Measurements from ENCODE around the gene PAM.

The PAM gene

GRCh38 chr5:102800427-102800826 is 45.3 kb downstream of the PAM start:
- TF ChIP-seq YY1 (IDR thresholded peaks at IDR 0.05; ENCODE audit: insufficient read depth, insufficient read length): no peak
- TF ChIP-seq ZNF274 (IDR thresholded peaks at IDR 0.05; ENCODE audit: low read depth, low read length): no peak
- no peak for TF ChIP-seq SUZ12 (IDR thresholded peaks at IDR 0.05; ENCODE audit: extremely low read depth, insufficient read depth, insufficient read length)
- Histone ChIP-seq H3K9ac (ENCODE audit: insufficient read length, low read depth) (no peak overlapping the region), H3K36me3 (ENCODE audit: insufficient read depth, insufficient read length, low read length) (no peaks in the 10 kb centered on the region), H3K4me1 (ENCODE audit: insufficient read depth, insufficient read length) (no peaks in the 10 kb centered on the region), H3K9me3 (ENCODE audit: insufficient read depth, low read length) (no peaks in the 10 kb centered on the region), H3K27me3 (ENCODE audit: insufficient read depth, insufficient read length) (no peaks in the 10 kb centered on the region), H3K4me3 (ENCODE audit: insufficient read length, low read depth) (no peak overlapping the region)
- DNase-seq (ENCODE audit: low read depth, low spot score): no peak

GRCh38 chr5:102801371-102801770 is 46.3 kb downstream of the PAM start:
- H3K4me3 ChIP-seq (ENCODE audit: insufficient read length, low read depth): no peak overlapping the region
- H3K4me1 ChIP-seq (ENCODE audit: insufficient read depth, insufficient read length): no peaks in the 10 kb centered on the region
- no peaks in the 10 kb centered on the region for H3K9me3 ChIP-seq (ENCODE audit: insufficient read depth, low read length)
- no peak overlapping the region for H3K9ac ChIP-seq (ENCODE audit: insufficient read length, low read depth)
- no peaks in the 10 kb centered on the region for H3K36me3 ChIP-seq (ENCODE audit: insufficient read depth, insufficient read length, low read length)
- no peak for DNase-seq (ENCODE audit: low read depth, low spot score)
- no peak for TF ChIP-seq ZNF274 (IDR thresholded peaks at IDR 0.05; ENCODE audit: low read depth, low read length)
- no peak for TF ChIP-seq YY1 (IDR thresholded peaks at IDR 0.05; ENCODE audit: insufficient read depth, insufficient read length)
- no peak for TF ChIP-seq SUZ12 (IDR thresholded peaks at IDR 0.05; ENCODE audit: extremely low read depth, insufficient read depth, insufficient read length)
- no peaks in the 10 kb centered on the region for H3K27me3 ChIP-seq (ENCODE audit: insufficient read depth, insufficient read length)

- Histone ChIP-seq H3K9ac (ENCODE audit: insufficient read length, low read depth) (no peak overlapping the region), H3K36me3 (ENCODE audit: insufficient read depth, insufficient read length, low read length) (no peaks in the 10 kb centered on the region), H3K27me3 (ENCODE audit: insufficient read depth, insufficient read length) (no peaks in the 10 kb centered on the region), H3K4me3 (ENCODE audit: insufficient read length, low read depth) (no peak overlapping the region), H3K4me1 (ENCODE audit: insufficient read depth, insufficient read length) (no peaks in the 10 kb centered on the region), H3K9me3 (ENCODE audit: insufficient read depth, low read length) (no peaks in the 10 kb centered on the region)
- DNase-seq (ENCODE audit: low read depth, low spot score): no peak
- TF ChIP-seq SUZ12 (IDR thresholded peaks at IDR 0.05; ENCODE audit: extremely low read depth, insufficient read depth, insufficient read length): no peak
- TF ChIP-seq YY1 (IDR thresholded peaks at IDR 0.05; ENCODE audit: insufficient read depth, insufficient read length): no peak
- TF ChIP-seq ZNF274 (IDR thresholded peaks at IDR 0.05; ENCODE audit: low read depth, low read length): no peak
These were observed 47.8 kb downstream of the PAM start for GRCh38 chr5:102802708-102803458.

- Histone ChIP-seq H3K27me3 (ENCODE audit: insufficient read depth, insufficient read length) (no peaks in the 10 kb centered on the region), H3K9ac (ENCODE audit: insufficient read length, low read depth) (no peak overlapping the region), H3K9me3 (ENCODE audit: insufficient read depth, low read length) (no peaks in the 10 kb centered on the region), H3K4me1 (ENCODE audit: insufficient read depth, insufficient read length) (no peaks in the 10 kb centered on the region), H3K36me3 (ENCODE audit: insufficient read depth, insufficient read length, low read length) (no peaks in the 10 kb centered on the region), H3K4me3 (ENCODE audit: insufficient read length, low read depth) (no peak overlapping the region)
- TF ChIP-seq YY1 (IDR thresholded peaks at IDR 0.05; ENCODE audit: insufficient read depth, insufficient read length) (no peak), SUZ12 (IDR thresholded peaks at IDR 0.05; ENCODE audit: extremely low read depth, insufficient read depth, insufficient read length) (no peak), ZNF274 (IDR thresholded peaks at IDR 0.05; ENCODE audit: low read depth, low read length) (no peak)
- DNase-seq (ENCODE audit: low read depth, low spot score): peak; percentile 35
These were observed 52.9 kb downstream of the PAM start for GRCh38 chr5:102807878-102808502.

GRCh38 chr5:102809033-102809432 is 53.9 kb downstream of the PAM start:
- no peak for TF ChIP-seq SUZ12 (IDR thresholded peaks at IDR 0.05; ENCODE audit: extremely low read depth, insufficient read depth, insufficient read length)
- TF ChIP-seq ZNF274 (IDR thresholded peaks at IDR 0.05; ENCODE audit: low read depth, low read length): no peak
- no peak for TF ChIP-seq YY1 (IDR thresholded peaks at IDR 0.05; ENCODE audit: insufficient read depth, insufficient read length)
- no peak overlapping the region for H3K4me3 ChIP-seq (ENCODE audit: insufficient read length, low read depth)
- H3K4me1 ChIP-seq (ENCODE audit: insufficient read depth, insufficient read length): no peaks in the 10 kb centered on the region
- no peak for DNase-seq (ENCODE audit: low read depth, low spot score)
- H3K9ac ChIP-seq (ENCODE audit: insufficient read length, low read depth): no peak overlapping the region
- H3K27me3 ChIP-seq (ENCODE audit: insufficient read depth, insufficient read length): no peaks in the 10 kb centered on the region
- H3K9me3 ChIP-seq (ENCODE audit: insufficient read depth, low read length): no peaks in the 10 kb centered on the region
- no peaks in the 10 kb centered on the region for H3K36me3 ChIP-seq (ENCODE audit: insufficient read depth, insufficient read length, low read length)

- TF ChIP-seq SUZ12 (IDR thresholded peaks at IDR 0.05; ENCODE audit: extremely low read depth, insufficient read depth, insufficient read length) (no peak), YY1 (IDR thresholded peaks at IDR 0.05; ENCODE audit: insufficient read depth, insufficient read length) (no peak), ZNF274 (IDR thresholded peaks at IDR 0.05; ENCODE audit: low read depth, low read length) (no peak)
- Histone ChIP-seq H3K36me3 (ENCODE audit: insufficient read depth, insufficient read length, low read length) (no peaks in the 10 kb centered on the region), H3K9me3 (ENCODE audit: insufficient read depth, low read length) (no peaks in the 10 kb centered on the region), H3K4me3 (ENCODE audit: insufficient read length, low read depth) (no peak overlapping the region), H3K4me1 (ENCODE audit: insufficient read depth, insufficient read length) (no peaks in the 10 kb centered on the region), H3K9ac (ENCODE audit: insufficient read length, low read depth) (no peak overlapping the region), H3K27me3 (ENCODE audit: insufficient read depth, insufficient read length) (no peaks in the 10 kb centered on the region)
- DNase-seq (ENCODE audit: low read depth, low spot score): no peak
These were observed 56.9 kb downstream of the PAM start for GRCh38 chr5:102811972-102812371.

DNA sequence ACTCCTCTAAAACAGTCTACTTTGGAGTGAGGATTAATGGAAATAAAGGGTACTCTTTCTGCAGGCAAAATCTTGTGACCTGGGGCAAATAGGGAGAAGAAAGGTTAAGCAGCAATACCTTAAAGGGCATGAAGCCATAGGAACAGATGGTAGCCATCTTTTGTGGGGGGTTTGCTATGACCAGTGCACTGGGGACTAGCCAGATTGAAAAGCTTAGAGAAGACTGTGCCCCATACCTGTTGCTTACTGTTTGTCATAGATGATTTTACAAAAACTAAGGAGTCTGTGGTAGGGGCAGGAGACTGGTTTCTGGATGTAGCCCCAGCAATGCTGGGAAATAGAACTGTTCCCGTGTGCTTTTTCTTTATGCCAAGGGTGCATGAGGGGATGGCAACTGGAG is 58.6 kb downstream of the PAM start:
- no peak for TF ChIP-seq SUZ12 (IDR thresholded peaks at IDR 0.05; ENCODE audit: extremely low read depth, insufficient read depth, insufficient read length)
- TF ChIP-seq ZNF274 (IDR thresholded peaks at IDR 0.05; ENCODE audit: low read depth, low read length): no peak
- no peak for TF ChIP-seq YY1 (IDR thresholded peaks at IDR 0.05; ENCODE audit: insufficient read depth, insufficient read length)
- H3K4me1 ChIP-seq (ENCODE audit: insufficient read depth, insufficient read length): no peaks in the 10 kb centered on the region
- no peaks in the 10 kb centered on the region for H3K9me3 ChIP-seq (ENCODE audit: insufficient read depth, low read length)
- no peaks in the 10 kb centered on the region for H3K27me3 ChIP-seq (ENCODE audit: insufficient read depth, insufficient read length)
- no peaks in the 10 kb centered on the region for H3K36me3 ChIP-seq (ENCODE audit: insufficient read depth, insufficient read length, low read length)
- H3K4me3 ChIP-seq (ENCODE audit: insufficient read length, low read depth): no peak overlapping the region
- H3K9ac ChIP-seq (ENCODE audit: insufficient read length, low read depth): no peak overlapping the region
- no peak for DNase-seq (ENCODE audit: low read depth, low spot score)
